K562 (cell line): ENCODE data around the gene XCL2. TPM values are rescaled to one million over a fixed set of nuclear protein-coding genes. Genes with fewer than 3 reads are reported as not detected.

Experiments used
- SMC3 ChIP-seq: conservative IDR thresholded peaks from 2 replicates; pipeline ENCODE4 v1.6.1; 2011; ENCODE audit warnings: low read depth, low read length, improper control_type of control experiment; ENCODE audit not compliant: insufficient read depth
- polyA plus RNA-seq, 8 experiments: library from polyadenylated mRNA; depleted of rRNA in 4 of 8; stranded (reverse) in 5 of 8; unstranded in 3 of 8; fragments of >200 nt; fragmentation: Nextera tagmentation in 2 of 8; fragmentation: Illumina TruSeq in 1 of 8; extraction: Ambion mirVana in 2 of 8; extraction: Trizol in 1 of 8; gene quantifications; 2 replicates each; pipeline versions ENCODE4 v1.2.1 to v1.2.3, GENCODE V29; 2011 to 2014; ENCODE audit warnings: inconsistent platforms in 1 of 8, missing spikeins in 1 of 8
- total RNA-seq, 7 experiments: library from RNA; depleted of rRNA in 6 of 7; stranded (reverse); fragments of >200 nt in 6 of 7; fragmentation: Illumina TruSeq in 2 of 7; extraction: Trizol in 2 of 7; gene quantifications; 2 replicates each; pipeline versions ENCODE4 v1.2.1 to v1.2.3, GENCODE V29; 2011 to 2021; ENCODE audit warnings: low replicate concordance in 1 of 7
- TF ChIP-seq, protein P1 (sequence below): fragments of 450-650 bp; IDR thresholded peaks from 2 replicates; pipeline ENCODE4 v1.6.1; 2018; ENCODE audit not compliant: partially characterized antibody
- TF ChIP-seq, protein P2 (sequence below): sonication (generic); formaldehyde crosslinking; IDR thresholded peaks from 2 replicates; pipeline ENCODE4 v1.8.0; 2022; ENCODE audit warnings: missing genetic modification reagents, mild to moderate bottlenecking, borderline replicate concordance
- TF ChIP-seq, protein P3 (sequence below): fragments of 450-650 bp; IDR thresholded peaks from 2 replicates; pipeline ENCODE4 v1.6.1; 2016; ENCODE audit warnings: antibody characterized with exemption

Gene XCL2
- total and polyA plus RNA-seq, 9 of the 15 experiments (the other 6 are each of a cell fraction or from before 2014, with no cell fraction given): not detected

DNA sequence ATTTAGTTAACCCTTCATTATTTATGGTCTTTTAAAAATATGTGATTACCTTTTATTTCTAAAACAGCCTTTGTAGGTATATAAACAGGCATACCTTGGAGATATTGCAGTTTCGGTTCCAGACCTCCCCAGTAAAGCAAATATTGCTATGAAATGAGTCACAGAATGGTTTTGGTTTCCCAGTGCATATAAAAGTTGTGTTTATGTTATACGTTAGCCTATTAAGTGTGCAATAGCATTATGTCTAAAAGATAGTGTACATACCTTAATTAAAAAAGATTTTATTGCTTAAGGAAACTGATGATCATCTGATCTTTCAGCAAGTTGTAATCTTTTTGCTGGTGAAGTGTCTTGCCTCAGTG, 44.1 kb downstream of the XCL2 start (continued):
- TF ChIP-seq, protein P1, sequence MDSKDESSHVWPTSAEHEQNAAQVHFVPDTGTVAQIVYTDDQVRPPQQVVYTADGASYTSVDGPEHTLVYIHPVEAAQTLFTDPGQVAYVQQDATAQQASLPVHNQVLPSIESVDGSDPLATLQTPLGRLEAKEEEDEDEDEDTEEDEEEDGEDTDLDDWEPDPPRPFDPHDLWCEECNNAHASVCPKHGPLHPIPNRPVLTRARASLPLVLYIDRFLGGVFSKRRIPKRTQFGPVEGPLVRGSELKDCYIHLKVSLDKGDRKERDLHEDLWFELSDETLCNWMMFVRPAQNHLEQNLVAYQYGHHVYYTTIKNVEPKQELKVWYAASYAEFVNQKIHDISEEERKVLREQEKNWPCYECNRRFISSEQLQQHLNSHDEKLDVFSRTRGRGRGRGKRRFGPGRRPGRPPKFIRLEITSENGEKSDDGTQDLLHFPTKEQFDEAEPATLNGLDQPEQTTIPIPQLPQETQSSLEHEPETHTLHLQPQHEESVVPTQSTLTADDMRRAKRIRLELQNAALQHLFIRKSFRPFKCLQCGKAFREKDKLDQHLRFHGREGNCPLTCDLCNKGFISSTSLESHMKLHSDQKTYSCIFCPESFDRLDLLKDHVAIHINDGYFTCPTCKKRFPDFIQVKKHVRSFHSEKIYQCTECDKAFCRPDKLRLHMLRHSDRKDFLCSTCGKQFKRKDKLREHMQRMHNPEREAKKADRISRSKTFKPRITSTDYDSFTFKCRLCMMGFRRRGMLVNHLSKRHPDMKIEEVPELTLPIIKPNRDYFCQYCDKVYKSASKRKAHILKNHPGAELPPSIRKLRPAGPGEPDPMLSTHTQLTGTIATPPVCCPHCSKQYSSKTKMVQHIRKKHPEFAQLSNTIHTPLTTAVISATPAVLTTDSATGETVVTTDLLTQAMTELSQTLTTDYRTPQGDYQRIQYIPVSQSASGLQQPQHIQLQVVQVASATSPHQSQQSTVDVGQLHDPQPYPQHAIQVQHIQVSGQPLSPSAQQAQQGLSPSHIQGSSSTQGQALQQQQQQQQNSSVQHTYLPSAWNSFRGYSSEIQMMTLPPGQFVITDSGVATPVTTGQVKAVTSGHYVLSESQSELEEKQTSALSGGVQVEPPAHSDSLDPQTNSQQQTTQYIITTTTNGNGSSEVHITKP: no peak
- TF ChIP-seq SMC3: no peak
- TF ChIP-seq, protein P2, sequence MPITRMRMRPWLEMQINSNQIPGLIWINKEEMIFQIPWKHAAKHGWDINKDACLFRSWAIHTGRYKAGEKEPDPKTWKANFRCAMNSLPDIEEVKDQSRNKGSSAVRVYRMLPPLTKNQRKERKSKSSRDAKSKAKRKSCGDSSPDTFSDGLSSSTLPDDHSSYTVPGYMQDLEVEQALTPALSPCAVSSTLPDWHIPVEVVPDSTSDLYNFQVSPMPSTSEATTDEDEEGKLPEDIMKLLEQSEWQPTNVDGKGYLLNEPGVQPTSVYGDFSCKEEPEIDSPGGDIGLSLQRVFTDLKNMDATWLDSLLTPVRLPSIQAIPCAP (CRISPR knock-in tag): no peak
- TF ChIP-seq, protein P3, sequence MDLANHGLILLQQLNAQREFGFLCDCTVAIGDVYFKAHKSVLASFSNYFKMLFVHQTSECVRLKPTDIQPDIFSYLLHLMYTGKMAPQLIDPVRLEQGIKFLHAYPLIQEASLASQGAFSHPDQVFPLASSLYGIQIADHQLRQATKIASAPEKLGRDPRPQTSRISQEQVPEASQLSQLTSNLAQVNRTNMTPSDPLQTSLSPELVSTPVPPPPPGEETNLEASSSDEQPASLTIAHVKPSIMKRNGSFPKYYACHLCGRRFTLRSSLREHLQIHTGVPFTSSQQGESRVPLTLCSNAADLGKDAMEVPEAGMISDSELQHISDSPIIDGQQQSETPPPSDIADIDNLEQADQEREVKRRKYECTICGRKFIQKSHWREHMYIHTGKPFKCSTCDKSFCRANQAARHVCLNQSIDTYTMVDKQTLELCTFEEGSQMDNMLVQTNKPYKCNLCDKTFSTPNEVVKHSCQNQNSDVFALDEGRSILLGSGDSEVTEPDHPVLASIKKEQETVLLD: no peak
